Ovary (tissue), 3 donors: Measurements from ENCODE around the gene CCT4.

Experiments
- CTCF ChIP-seq, 3 donors: fragments of 450-650 bp in 2 of 3; fragments of 200-600 bp in 1 of 3; IDR thresholded peaks; one replicate each; pipeline versions ENCODE4 v1.5.1 to v1.8.0; 2016 to 2022; ENCODE audit warnings: antibody characterized with exemption in 3 of 3, mild to moderate bottlenecking in 1 of 3
- EP300 ChIP-seq: sonication (generic); formaldehyde crosslinking; IDR thresholded peaks from one replicate; pipeline ENCODE4 v1.6.1; 2017; ENCODE audit warnings: antibody characterized with exemption
- POLR2A ChIP-seq: fragments of 450-650 bp; IDR thresholded peaks from one replicate; pipeline ENCODE4 v1.6.1; 2017; ENCODE audit warnings: antibody characterized with exemption, mild to moderate bottlenecking, moderate library complexity
- donor health status: DM: no; HTN: no; CAD: no.

GRCh38 chr2:61910603-61911002 lies 22.1 kb upstream of the CCT4 start:
- TF ChIP-seq CTCF (IDR thresholded peaks at IDR 0.05) (no peak), POLR2A (no peak), EP300 (no peak)
